ENCODE data around the gene BOLA1.
"Not testable (repeated sequence)": the region's sequence is repeated elsewhere in the genome, so short reads cannot be mapped to it uniquely, and the experiment has no call there.

- TF ChIP-seq EZH2phosphoT487 (IDR thresholded peaks at IDR 0.05; ENCODE audit: borderline replicate concordance, low read length); CTCF (IDR thresholded peaks at IDR 0.05; ENCODE audit: low read depth, low read length, poor library complexity, severe bottlenecking): not testable (repeated sequence)
Observed at GRCh38 chr1:149860271-149860670, 39.1 kb upstream of the BOLA1 start.
